HG03159 (cell line): ENCODE data around the gene FOXJ3.

ENCODE experiments used
- ATAC-seq: cut with Tn5 transposase; IDR thresholded peaks from one replicate; pipeline ENCODE4 v1.9.1; 2021; ENCODE audit warnings: mild to moderate bottlenecking, moderate library complexity; ENCODE audit not compliant: unreplicated experiment

Gene FOXJ3

DNA sequence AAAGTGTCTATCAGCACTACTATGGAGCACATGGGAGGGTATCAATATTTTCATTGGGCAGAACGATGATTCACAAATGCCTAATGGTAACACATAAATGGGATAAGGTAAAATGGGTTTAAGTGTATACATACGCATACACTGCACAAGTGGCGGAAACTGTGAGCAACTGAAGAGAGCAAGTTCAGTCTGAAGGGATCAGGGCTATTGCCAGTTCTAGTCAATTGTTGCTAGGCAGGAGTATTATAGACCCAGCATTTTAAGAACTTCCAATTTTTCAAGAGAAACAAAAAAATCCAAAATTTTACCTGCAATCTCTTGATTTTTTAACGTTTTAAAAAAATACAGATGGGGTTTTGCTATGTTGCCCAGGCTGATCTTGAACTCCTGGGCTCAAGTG, 23.1 kb downstream of the FOXJ3 start:
- ATAC-seq = no peak

GRCh38 chr1:42311138-42311537, 23.9 kb downstream of the FOXJ3 start:
- ATAC-seq = no peak

GRCh38 chr1:42306977-42307376, 28.1 kb downstream of the FOXJ3 start:
- ATAC-seq = no peak

GRCh38 chr1:42305639-42306038, 29.4 kb downstream of the FOXJ3 start:
- ATAC-seq = no peak

DNA sequence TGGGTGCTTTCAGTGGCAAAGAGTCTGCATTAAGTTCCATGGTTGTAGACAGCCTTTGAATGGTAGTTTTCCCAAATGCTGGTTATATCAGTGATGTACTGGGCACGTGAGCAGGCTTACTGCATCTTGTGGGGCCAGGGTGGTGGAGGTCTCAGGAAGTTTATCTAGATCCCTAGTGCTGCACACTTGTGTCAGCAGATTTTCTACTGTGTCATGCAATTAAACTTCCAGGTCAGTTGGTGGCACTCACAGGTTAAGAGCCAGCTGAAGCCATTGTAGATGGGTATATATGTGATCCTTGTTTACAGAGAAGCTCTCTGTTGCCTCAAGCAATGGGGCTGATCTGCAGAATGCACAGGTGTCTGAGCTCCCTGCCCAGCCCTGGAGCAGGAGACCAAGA, 33.0 kb downstream of the FOXJ3 start:
- ATAC-seq = no peak

DNA sequence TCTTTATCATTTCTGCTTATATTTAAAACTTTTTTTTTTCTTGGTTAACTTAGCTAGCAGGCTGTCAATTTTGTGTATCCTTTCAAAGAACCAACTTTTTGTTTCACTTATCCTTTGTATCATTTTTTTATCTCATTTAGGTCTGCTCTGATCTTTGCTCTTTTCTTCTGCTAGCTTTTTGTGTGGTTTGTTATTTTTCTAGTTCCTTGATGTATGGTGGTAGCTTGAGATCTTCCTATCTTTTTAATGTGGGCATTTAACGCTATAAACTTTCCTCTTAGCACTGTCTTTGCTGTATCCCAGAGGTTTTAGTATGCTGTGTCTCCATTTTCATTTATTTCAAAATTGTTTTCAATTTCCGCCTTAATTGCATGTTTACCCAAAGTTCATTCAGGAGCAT, 36.5 kb downstream of the FOXJ3 start:
- no peak for ATAC-seq

DNA sequence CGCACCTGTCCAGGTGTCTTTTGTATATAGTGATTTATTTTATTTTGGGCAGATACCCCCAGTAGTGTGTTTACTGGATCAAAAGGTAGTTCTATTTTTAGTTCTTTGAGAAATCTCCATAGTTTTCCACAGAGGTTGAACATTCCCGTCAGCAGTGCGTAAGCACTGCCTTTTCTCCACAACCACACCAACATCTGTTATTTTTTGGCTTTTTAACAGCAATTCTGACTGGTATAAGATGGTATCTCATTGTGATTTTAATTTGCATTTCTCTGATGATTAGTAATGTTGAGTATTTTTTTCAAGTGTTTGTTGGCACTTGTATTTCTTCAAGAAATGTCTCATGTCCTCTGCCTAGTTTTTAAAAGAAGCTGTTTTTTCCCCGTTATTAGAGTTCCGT, 39.2 kb downstream of the FOXJ3 start:
- ATAC-seq = no peak

DNA sequence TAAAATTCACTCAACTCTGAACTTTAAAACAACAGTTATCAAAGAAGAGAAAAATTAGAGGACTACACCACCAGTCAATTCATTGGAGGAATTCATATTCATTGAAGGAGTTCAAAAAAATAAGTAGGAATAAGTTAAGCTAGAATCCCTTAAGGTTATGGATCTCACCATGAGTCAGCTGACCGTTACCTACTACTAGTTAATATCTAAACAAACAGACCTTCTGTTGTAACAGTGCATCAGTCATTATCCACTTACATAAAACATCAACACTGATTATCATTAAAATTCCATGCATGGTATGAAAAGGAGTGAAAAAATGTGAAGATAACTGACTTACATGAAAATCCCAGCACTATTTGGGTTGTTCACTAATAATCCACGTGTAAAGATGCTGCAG, 44.9 kb downstream of the FOXJ3 start:
- ATAC-seq = no peak

DNA sequence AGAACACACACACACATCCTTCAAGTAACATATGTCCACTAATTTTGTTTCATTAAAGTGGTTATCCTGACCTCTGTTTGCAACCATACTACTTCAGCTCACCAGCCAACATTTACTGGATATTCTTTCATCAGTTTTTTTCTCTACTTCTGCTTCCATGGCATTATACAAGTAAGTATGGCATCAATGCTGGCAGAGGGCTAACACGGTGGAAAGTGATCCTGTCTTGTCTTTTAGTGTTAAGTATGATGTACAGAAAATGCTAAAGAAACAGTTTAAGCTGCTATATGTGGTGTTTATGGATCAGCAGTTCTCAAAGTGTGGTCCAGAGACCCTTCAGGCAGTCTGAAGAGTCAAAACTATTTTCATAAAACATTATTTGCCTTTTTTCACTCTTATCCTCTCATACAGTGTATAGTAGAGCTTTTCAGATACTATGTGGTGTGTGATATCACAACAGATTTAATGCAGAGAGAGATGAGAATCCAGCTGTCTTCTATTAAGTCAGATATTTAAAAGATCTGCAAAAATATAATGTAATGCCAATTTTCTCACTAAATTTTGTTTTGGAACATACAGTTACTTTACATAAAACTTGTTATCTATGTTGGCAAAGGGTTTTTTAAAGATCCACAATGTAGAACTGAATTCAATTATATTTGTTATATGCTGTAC, 46.6 kb downstream of the FOXJ3 start:
- no peak for ATAC-seq

DNA sequence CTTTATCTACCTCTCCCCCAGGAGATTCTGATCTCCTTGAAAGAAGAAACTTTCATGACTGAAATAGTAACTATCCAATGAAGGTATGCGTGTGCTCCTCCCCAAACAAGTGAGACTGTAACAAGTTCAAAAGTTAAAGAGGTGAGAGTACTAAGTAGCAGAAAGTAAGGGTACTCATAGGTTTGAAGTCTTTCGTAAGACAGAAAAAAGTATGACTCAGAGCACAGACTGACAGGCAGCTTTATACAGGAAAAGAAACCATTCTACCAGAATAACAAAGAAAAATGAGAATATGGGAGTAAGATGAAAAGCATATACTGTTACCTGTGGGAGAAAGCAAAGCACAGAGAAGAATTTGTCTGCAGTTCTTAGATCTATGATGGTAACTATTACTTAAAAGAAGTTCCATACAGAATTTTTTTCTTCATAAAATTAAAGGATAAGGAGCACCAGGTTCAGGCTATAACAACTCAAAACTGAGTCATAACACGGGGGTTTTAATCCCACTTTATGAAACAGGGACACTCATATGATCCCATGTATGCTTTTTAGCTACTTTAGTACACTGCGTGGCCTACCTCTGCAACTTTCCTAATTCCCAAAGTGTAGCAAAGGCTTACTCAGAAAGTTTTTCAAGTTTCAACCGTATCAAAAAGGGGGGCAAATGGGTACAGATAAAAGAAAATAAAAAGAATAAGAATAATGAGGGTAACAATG, 52.0 kb downstream of the FOXJ3 start:
- ATAC-seq = no peak

DNA sequence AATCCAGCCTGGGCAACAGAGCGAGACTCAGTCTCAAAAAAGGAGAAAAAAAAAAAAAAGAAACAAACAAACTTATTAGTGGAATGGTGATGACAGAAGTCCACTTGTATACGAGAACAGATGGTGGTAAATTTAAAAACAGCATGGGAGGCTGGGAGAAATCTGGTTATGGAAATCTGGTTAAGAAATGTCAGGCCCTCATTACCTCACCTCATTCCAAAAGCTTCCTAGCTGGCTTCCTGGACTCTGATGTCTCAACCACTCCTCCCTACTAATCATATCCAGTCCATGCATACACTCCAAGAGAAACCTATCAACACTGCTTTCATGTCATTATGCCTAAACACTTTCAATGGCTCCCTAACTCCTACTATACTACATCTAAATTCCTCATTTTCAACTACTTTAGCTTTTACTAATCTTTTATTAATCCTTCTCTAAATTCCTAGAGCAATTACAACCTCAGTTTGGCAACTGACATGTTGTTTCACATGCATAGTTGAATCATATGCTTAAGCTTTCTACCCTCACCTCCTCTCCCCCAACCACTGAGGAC, 52.9 kb downstream of the FOXJ3 start:
- no peak for ATAC-seq

DNA sequence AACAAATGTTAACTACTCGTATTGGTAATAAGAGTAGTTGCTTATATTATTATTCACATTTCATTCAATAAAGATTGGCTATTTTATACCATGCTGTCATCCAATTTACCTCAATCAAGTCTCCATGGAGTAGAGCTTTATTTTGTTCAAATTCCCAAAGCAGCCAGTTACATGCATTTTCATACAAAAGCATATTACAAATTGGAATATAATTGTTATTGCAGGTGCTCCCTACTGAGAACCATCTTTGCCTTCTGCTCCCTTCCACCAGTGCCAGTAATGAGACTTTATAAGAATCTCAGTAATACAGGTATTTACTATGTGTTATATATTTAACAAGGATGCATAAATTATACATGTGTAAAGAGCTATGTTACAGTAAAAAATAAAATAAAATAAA, 54.2 kb downstream of the FOXJ3 start:
- ATAC-seq = no peak

DNA sequence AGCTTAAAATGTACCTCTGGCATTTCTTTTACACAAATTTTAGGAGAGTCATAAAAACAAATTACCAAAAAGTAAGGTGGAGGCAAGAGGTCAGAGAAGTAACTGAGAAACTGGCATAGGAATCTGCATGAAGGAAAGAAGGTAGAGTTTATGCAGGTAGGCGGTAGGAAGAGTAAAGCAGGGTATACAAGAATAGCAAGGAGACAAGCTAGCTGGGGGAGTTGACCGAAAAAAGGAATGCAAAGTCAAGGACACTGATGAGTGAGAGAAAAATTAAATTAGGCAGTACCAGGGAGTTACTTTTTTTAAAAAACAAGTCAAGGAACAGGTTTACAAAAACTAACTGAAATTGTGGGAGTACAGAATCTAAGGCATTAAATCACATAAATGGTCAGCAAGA, 56.0 kb downstream of the FOXJ3 start:
- no peak for ATAC-seq

GRCh38 chr1:42272920-42273319, 62.1 kb downstream of the FOXJ3 start:
- ATAC-seq = no peak

GRCh38 chr1:42267904-42268303, 67.1 kb downstream of the FOXJ3 start:
- ATAC-seq = no peak

GRCh38 chr1:42266253-42267135, 68.5 kb downstream of the FOXJ3 start:
- no peak for ATAC-seq

- ATAC-seq = no peak
Measured at GRCh38 chr1:42264511-42265190, 70.4 kb downstream of the FOXJ3 start.

DNA sequence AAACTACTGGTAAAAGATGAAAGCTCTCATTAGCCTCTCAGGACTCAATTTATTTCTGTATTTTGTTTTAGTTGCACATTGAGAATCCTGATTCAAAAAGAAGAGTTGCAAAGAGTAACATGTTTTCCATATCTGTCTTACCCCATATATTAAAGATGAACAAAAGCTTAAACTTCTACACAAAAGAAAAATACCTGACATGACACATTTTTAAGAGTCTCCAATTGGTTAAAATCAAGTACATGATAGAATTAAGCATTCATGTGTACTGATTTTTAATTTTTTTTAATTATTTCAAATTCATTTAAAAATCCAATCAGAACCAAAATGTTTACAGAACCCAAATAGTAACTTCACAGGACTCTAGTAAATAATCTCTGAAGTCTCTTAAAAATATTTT, 72.0 kb downstream of the FOXJ3 start:
- ATAC-seq = no peak

DNA sequence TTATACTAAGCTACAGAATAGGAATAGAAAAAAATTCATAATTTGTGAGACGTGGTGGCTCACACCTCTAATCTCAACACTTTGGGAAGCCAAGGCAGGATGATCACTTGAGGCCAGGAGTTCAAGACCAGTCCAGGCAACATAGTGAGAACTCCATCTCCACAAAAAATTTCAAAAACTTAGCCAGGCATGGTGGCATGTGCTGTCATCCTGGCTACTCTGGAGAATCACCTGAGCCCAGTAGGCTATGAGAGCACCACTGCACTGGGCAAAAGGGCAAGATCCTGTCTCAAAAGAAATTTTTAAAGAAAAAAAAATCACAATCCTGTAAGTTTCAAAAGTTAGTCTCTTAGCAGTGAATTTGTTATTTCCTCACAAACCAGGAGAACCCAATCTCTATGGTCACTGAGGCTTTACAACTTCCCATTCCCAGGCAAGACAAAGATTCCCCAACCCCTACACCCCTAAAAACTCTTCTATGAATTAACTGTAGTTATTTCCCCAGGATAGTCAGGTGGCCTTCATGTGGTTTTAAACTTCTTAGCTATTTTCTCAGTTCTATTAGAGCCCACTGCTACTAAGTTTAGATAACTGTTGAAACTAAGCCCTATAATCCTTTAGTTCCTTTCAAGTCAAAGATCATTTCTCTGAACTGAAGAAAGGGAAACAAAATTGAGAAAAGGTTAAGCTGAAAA, 74.5 kb downstream of the FOXJ3 start:
- ATAC-seq = no peak

GRCh38 chr1:42259739-42260064, 75.3 kb downstream of the FOXJ3 start:
- no peak for ATAC-seq
